ENCODE results near the gene DHCR24.

Gene DHCR24

DNA sequence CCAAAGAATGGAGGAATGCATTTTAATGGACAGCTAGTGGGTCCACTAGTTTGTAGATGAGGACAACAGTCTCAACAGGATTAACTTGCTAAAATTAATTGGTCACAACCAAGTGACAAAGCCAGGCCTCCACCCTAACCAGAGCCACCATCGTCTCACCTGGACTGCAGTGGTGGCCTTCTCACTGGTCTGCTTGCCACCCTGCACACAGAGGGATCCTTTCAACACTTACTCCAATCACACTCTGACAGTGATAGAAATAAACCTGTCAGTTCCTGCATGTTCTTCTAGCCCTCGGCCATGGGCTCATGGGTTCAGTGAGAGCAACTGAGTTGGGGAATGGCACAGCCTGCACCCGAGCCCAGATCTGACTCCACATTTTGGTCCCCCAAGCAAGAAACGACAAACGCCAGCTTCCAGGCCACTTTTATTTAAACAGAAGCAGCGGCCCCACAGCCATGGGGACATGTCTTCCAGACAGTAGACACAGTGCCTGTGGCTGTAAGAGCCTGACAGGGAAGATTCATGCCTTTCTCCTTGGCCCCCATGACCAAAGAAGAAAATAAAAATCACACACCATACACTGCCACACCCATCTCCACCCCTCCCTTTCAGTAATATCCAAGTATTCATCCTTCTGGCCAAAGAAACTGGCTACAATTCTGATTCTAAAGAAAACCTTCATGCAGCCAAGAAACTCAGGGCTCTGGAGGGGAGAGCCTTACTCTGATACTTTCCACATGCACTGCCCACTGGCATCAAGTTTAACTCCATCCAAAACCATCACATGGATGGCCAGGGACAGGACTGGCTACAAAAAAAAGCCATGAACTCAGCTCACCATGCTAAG, 37.6 kb downstream of the DHCR24 start:
- Histone ChIP-seq H3K9ac (ENCODE audit: low read depth, low read length, poor library complexity) (no peak overlapping the region), H4K91ac (ENCODE audit: low read depth, low read length, poor library complexity) (no peak overlapping the region), H2BK12ac (ENCODE audit: low read length) (no peak overlapping the region), H3K4me2 (ENCODE audit: insufficient read depth, low read length, poor library complexity, severe bottlenecking) (no peak overlapping the region), H3K4ac (ENCODE audit: low read length) (no peak overlapping the region), H3K18ac (ENCODE audit: low read length) (no peak overlapping the region), H3K23ac (ENCODE audit: low read depth, low read length, poor library complexity) (no peak overlapping the region), H3K4me1 (ENCODE audit: control insufficient read depth in 2 of 2, insufficient read depth in 1 of 2, low read depth in 1 of 2, low read length in 2 of 2) (no peaks in the 10 kb centered on the region), H3K9me3 (replicated peaks in 1 of 2; ENCODE audit: control insufficient read depth in 2 of 2, insufficient read depth in 1 of 2, low read depth in 1 of 2, low read length in 2 of 2) (no peaks in the 10 kb centered on the region), H2BK5ac (ENCODE audit: low read length) (no peak overlapping the region), H3K36me3 (replicated peaks in 1 of 2; ENCODE audit: control insufficient read depth in 2 of 2, insufficient read depth in 2 of 2, low read length in 2 of 2) (peaks cover 59 to 84% of the 10 kb centered on the region in 2 donors), H3K79me1 (ENCODE audit: low read depth, low read length) (peaks cover 2% of the 10 kb centered on the region), H3K4me3 (ENCODE audit: low read length in 2 of 2) (no peak overlapping the region), H2BK15ac (ENCODE audit: low read length) (no peak overlapping the region), H3K27ac (replicated peaks; ENCODE audit: low read length) (no peak overlapping the region), H2AK5ac (ENCODE audit: low read depth, low read length) (no peak overlapping the region), H2AFZ (ENCODE audit: low read length) (no peak overlapping the region), H3K14ac (ENCODE audit: low read length) (no peak overlapping the region), H4K8ac (ENCODE audit: low read depth, low read length) (no peak overlapping the region), H2BK120ac (ENCODE audit: low read depth, low read length) (no peak overlapping the region), H3K27me3 (ENCODE audit: control insufficient read depth in 3 of 3, insufficient read depth in 3 of 3, low read depth in 1 of 3, low read length in 3 of 3) (no peaks in the 10 kb centered on the region)
- DNase-seq (ENCODE audit: low spot score) = no peak
- no CpG with 5 or more reads among the region's 6 CpGs for WGBS, 2 donors (ENCODE audit: extremely low coverage in 2 of 2, insufficient read length in 2 of 2, insufficient replicate concordance in 1 of 2)

DNA sequence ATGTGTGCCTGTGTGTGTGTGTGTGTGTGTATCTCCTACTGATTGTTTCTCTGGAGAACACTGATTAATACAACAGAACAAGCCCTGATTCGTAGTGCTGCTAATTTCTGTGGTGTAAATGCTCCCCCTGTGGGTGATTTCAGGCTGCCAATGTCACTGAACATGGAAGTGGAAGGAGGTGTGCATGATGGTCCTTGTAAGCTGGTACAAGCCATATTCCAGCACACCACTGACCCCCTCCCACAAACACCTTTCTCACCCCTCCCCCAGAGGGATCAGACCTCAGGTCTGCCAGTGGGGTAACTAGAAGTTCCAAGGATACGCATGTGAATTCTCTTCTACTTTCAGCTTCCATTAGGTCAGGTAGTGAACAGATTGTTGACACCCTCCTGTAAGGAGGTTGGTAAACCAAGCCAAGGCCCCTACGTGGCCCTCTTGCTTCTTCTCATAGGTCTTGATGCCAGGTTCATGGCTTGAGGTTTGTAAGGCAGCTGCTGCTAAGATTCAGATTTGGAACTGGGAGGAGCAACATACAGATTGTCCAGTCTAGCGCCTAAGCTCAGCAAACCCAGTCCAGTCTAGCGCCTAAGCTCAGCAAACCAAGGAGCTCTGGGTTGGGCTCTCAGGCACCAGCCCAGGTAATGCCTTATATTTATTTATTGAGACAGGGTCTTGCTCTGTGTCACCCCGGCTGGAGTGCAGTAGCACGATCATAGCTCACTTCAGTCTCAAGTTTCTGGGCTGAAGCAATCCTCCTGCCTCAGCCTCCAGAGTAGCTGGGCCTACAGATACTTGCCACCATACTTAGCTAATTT, 38.7 kb downstream of the DHCR24 start:
- Histone ChIP-seq H3K36me3 (replicated peaks in 1 of 2; ENCODE audit: control insufficient read depth in 2 of 2, insufficient read depth in 2 of 2, low read length in 2 of 2) (peaks cover 48 to 73% of the 10 kb centered on the region in 2 donors), H3K9ac (ENCODE audit: low read depth, low read length, poor library complexity) (no peak overlapping the region), H3K23ac (ENCODE audit: low read depth, low read length, poor library complexity) (no peak overlapping the region), H3K18ac (ENCODE audit: low read length) (no peak overlapping the region), H3K4ac (ENCODE audit: low read length) (no peak overlapping the region), H4K8ac (ENCODE audit: low read depth, low read length) (no peak overlapping the region), H2AFZ (ENCODE audit: low read length) (no peak overlapping the region), H2AK5ac (ENCODE audit: low read depth, low read length) (no peak overlapping the region), H4K91ac (ENCODE audit: low read depth, low read length, poor library complexity) (no peak overlapping the region), H3K14ac (ENCODE audit: low read length) (no peak overlapping the region), H2BK12ac (ENCODE audit: low read length) (no peak overlapping the region), H3K4me1 (ENCODE audit: control insufficient read depth in 2 of 2, insufficient read depth in 1 of 2, low read depth in 1 of 2, low read length in 2 of 2) (no peaks in the 10 kb centered on the region), H3K9me3 (replicated peaks in 1 of 2; ENCODE audit: control insufficient read depth in 2 of 2, insufficient read depth in 1 of 2, low read depth in 1 of 2, low read length in 2 of 2) (no peaks in the 10 kb centered on the region), H3K4me2 (ENCODE audit: insufficient read depth, low read length, poor library complexity, severe bottlenecking) (no peak overlapping the region), H3K4me3 (ENCODE audit: low read length in 2 of 2) (no peak overlapping the region), H2BK120ac (ENCODE audit: low read depth, low read length) (no peak overlapping the region), H3K27me3 (ENCODE audit: control insufficient read depth in 3 of 3, insufficient read depth in 3 of 3, low read depth in 1 of 3, low read length in 3 of 3) (no peaks in the 10 kb centered on the region), H3K27ac (replicated peaks; ENCODE audit: low read length) (no peak overlapping the region), H2BK5ac (ENCODE audit: low read length) (no peak overlapping the region), H2BK15ac (ENCODE audit: low read length) (no peak overlapping the region), H3K79me1 (ENCODE audit: low read depth, low read length) (no peaks in the 10 kb centered on the region)
- no CpG with 5 or more reads among the region's 7 CpGs for WGBS, 2 donors (ENCODE audit: extremely low coverage in 2 of 2, insufficient read length in 2 of 2, insufficient replicate concordance in 1 of 2)
- DNase-seq (ENCODE audit: low spot score) = no peak

DNA sequence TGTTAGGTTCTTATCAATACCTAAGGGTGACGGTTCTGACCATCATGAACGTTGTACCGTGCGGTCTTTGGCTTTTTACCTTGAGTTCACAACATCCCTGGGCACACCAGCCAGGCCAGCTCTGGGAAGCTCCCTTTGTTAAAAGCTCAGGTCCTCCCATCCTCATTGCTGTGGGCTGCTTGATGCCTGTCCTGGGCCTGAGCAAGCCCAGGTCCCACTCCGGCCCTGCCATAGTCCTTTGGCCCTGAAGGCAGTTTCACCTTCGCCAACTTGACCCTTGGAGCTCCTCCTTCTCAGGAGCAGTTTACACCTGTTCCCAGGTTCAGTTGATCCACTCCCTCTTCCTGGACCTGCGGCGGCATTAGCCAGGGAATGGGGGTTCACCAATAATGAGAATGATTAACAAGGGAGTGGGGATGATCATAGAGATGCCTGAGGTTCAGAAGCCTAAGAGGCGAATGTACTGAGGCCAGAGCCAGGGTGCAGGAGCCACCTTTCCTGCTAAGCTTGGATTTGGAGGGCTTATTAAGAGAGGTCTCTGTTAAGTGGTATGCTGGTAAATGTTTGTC, 40.2 kb downstream of the DHCR24 start:
- Histone ChIP-seq H2BK5ac (ENCODE audit: low read length) (no peak overlapping the region), H3K9me3 (replicated peaks in 1 of 2; ENCODE audit: control insufficient read depth in 2 of 2, insufficient read depth in 1 of 2, low read depth in 1 of 2, low read length in 2 of 2) (no peaks in the 10 kb centered on the region), H2AK5ac (ENCODE audit: low read depth, low read length) (no peak overlapping the region), H2BK120ac (ENCODE audit: low read depth, low read length) (no peak overlapping the region), H3K4me3 (ENCODE audit: low read length in 2 of 2) (no peak overlapping the region), H3K27me3 (ENCODE audit: control insufficient read depth in 3 of 3, insufficient read depth in 3 of 3, low read depth in 1 of 3, low read length in 3 of 3) (no peaks in the 10 kb centered on the region), H3K9ac (ENCODE audit: low read depth, low read length, poor library complexity) (no peak overlapping the region), H3K14ac (ENCODE audit: low read length) (no peak overlapping the region), H2AFZ (ENCODE audit: low read length) (no peak overlapping the region), H3K27ac (replicated peaks; ENCODE audit: low read length) (no peak overlapping the region), H2BK12ac (ENCODE audit: low read length) (no peak overlapping the region), H3K18ac (ENCODE audit: low read length) (no peak overlapping the region), H4K8ac (ENCODE audit: low read depth, low read length) (no peak overlapping the region), H3K4ac (ENCODE audit: low read length) (no peak overlapping the region), H4K91ac (ENCODE audit: low read depth, low read length, poor library complexity) (no peak overlapping the region), H3K23ac (ENCODE audit: low read depth, low read length, poor library complexity) (no peak overlapping the region), H3K36me3 (replicated peaks in 1 of 2; ENCODE audit: control insufficient read depth in 2 of 2, insufficient read depth in 2 of 2, low read length in 2 of 2) (peaks cover 32 to 58% of the 10 kb centered on the region in 2 donors), H3K4me2 (ENCODE audit: insufficient read depth, low read length, poor library complexity, severe bottlenecking) (no peak overlapping the region), H3K79me1 (ENCODE audit: low read depth, low read length) (no peaks in the 10 kb centered on the region), H2BK15ac (ENCODE audit: low read length) (no peak overlapping the region), H3K4me1 (ENCODE audit: control insufficient read depth in 2 of 2, insufficient read depth in 1 of 2, low read depth in 1 of 2, low read length in 2 of 2) (no peaks in the 10 kb centered on the region)
- no peak for DNase-seq (ENCODE audit: low spot score)
- no CpG with 5 or more reads among the region's 9 CpGs for WGBS, 2 donors (ENCODE audit: extremely low coverage in 2 of 2, insufficient read length in 2 of 2, insufficient replicate concordance in 1 of 2)

DNA sequence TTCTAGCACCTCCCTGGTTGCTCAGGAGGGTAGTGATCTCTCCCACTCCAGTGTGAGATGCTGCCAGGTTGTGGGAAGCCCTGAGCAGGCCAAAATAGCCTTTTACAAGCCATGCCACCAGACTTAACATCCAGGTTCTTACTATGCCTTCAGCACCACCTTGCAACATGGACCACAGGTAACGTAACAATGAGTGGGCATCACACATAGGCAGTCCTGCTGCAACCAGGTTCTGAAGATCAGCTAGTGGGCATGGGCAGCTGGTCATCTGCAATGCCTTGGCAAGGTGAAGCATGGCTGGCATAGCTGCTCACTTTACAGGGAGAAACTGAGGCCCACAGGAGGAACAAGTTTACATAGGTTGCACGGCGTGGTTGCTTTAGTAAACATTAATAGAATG, 40.7 kb downstream of the DHCR24 start:
- H3K9me3 ChIP-seq (replicated peaks in 1 of 2; ENCODE audit: control insufficient read depth in 2 of 2, insufficient read depth in 1 of 2, low read depth in 1 of 2, low read length in 2 of 2) = no peaks in the 10 kb centered on the region
- no peaks in the 10 kb centered on the region for H3K4me1 ChIP-seq (ENCODE audit: control insufficient read depth in 2 of 2, insufficient read depth in 1 of 2, low read depth in 1 of 2, low read length in 2 of 2)
- no peak overlapping the region for H2AFZ ChIP-seq (ENCODE audit: low read length)
- H3K18ac ChIP-seq (ENCODE audit: low read length) = no peak overlapping the region
- no peak overlapping the region for H2BK15ac ChIP-seq (ENCODE audit: low read length)
- no peak overlapping the region for H3K4me3 ChIP-seq (ENCODE audit: low read length in 2 of 2)
- no peak overlapping the region for H2BK5ac ChIP-seq (ENCODE audit: low read length)
- H2AK5ac ChIP-seq (ENCODE audit: low read depth, low read length) = no peak overlapping the region
- WGBS, 2 donors (ENCODE audit: extremely low coverage in 2 of 2, insufficient read length in 2 of 2, insufficient replicate concordance in 1 of 2) = no CpG with 5 or more reads among the region's 3 CpGs
- H4K8ac ChIP-seq (ENCODE audit: low read depth, low read length) = no peak overlapping the region
- peak overlapping the region; percentile 32 for H3K23ac ChIP-seq (ENCODE audit: low read depth, low read length, poor library complexity)
- H3K4ac ChIP-seq (ENCODE audit: low read length) = no peak overlapping the region
- H3K9ac ChIP-seq (ENCODE audit: low read depth, low read length, poor library complexity) = no peak overlapping the region
- H3K27me3 ChIP-seq (ENCODE audit: control insufficient read depth in 3 of 3, insufficient read depth in 3 of 3, low read depth in 1 of 3, low read length in 3 of 3) = no peaks in the 10 kb centered on the region
- H2BK12ac ChIP-seq (ENCODE audit: low read length) = no peak overlapping the region
- no peak overlapping the region for H4K91ac ChIP-seq (ENCODE audit: low read depth, low read length, poor library complexity)
- no peak overlapping the region for H3K4me2 ChIP-seq (ENCODE audit: insufficient read depth, low read length, poor library complexity, severe bottlenecking)
- no peak for DNase-seq (ENCODE audit: low spot score)
- no peak overlapping the region for H2BK120ac ChIP-seq (ENCODE audit: low read depth, low read length)
- no peak overlapping the region for H3K27ac ChIP-seq (replicated peaks; ENCODE audit: low read length)
- H3K36me3 ChIP-seq (replicated peaks in 1 of 2; ENCODE audit: control insufficient read depth in 2 of 2, insufficient read depth in 2 of 2, low read length in 2 of 2) = peaks cover 27 to 53% of the 10 kb centered on the region in 2 donors
- H3K79me1 ChIP-seq (ENCODE audit: low read depth, low read length) = no peaks in the 10 kb centered on the region
- H3K14ac ChIP-seq (ENCODE audit: low read length) = no peak overlapping the region

Data from neuronal stem cell (in vitro differentiated cells).